SKM-1 treated with dmso at 0.1 percent for 144 hours (cell line): Measurements from ENCODE around the gene MROH2A.

Experiments
- DNase-seq: peaks from one replicate; lab custom pipeline; 2025; ENCODE audit not compliant: unreplicated experiment; lab: John Stamatoyannopoulos, UW

The MROH2A gene

DNA sequence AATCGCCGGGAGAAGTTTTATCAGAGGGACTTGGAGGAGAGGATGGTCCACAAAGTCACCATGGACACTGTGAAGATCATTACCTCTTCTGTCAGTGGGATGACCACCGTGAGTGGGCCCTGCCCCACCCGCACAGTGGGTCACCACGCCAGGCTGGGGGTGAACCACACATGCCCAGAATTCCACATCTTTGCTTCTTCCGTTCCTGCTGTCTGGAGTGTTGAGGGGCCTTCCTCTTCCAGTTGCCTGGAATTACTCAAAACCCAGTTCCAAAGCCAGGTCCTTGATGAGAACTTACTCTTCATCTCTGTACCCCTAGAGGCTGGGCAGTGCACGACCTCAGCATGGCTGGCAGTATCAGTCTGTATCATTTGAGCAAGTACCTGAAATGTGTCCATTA lies 22.1 kb downstream of the MROH2A start:
- no peak for DNase-seq

DNA sequence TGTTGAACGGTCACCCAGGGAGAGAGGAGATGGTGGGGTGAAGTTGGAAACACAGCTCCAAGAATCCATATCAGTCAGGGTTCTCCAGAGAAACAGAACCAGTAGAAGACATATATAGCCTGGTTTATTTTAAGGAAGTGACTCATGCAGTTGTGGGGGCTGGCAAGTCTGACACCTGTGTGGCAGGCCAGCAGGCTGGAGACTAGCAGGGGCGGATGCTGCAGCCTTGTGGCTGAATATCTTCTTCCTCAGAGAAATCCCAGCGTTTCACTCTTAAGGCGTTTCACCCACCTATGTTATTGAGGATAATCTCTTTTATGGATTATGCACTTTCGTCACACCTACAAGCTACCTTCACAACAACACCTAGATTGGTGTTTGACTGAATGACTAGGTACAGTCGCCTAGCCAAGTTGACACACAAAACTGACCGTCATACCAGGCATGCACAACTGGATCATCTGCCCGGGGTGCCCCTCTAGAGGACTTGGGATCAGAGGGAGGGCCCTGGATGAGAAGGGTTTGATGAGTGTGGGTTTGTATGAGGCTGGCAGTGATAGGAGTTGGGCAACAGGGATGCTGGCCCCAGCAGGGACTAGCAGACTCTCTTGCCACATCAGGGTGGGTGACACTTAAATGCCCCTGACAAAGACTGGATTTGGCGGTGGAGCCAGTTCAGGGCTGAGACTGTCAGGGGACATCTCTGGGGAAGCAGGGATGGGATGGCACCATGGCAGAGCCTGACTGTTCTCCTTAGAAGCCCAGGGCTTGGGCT lies 23.4 kb downstream of the MROH2A start:
- DNase-seq = no peak

DNA sequence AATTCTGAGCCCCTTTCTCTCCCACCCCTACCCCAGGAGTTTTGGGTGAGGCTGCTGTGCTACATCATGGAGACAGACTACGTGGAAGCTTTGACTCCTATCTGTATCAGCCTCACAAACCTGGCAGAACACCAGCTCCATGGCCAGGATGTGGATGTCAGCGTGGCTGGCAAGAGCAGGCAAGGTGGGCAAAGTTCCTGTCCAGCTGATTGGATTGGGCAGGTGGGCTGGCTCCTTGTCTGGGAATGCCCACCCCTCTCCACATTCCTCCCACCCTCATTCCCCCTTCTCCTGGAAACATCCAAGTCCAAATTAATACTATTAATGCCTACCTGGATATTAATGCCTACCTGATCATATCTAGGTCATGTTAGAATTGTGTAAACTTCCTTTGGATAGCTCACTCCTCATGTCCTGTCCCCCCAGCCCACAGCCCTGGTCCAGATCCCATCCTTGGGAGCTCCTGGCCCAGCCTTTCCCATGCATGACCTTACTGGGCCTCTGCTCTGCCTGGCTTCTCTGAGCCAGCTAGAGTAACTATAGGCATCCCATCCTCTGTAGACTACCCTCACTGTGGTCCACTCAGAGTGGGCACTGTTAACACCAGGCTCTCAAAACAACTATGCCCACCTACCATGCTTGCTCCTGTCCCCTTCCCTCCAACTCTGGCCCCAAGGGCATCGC lies 24.1 kb downstream of the MROH2A start:
- no peak for DNase-seq

DNA sequence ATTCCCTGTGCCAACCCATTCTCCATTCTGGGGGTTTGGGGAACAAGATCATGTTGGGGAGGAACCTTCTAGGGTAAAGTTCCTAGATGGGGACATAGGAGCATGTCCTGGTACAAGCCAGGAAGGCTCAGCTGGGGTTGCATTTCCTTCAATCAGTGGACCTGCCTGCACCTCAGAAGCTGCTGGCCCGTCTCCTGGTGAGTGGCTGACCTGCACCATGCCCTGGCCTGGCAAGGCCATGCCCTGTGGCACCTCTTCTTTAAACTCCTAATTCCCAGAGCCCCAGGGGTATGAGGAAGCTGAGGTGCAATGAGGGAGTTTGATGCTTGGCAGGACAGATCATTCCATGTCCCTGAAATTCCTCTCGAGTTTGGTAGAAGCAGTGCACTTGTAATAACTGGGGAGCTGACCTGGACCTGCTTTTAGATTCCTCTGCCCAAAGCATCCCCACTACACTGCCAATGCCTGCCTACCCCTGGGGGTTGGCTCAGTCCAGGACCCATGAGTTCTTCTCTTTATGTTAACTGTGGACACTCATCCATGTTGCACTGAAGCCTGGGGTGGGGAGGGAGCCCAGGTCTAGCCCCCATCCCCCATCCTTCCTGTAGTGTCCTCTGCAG lies 25.3 kb downstream of the MROH2A start:
- DNase-seq = no peak

DNA sequence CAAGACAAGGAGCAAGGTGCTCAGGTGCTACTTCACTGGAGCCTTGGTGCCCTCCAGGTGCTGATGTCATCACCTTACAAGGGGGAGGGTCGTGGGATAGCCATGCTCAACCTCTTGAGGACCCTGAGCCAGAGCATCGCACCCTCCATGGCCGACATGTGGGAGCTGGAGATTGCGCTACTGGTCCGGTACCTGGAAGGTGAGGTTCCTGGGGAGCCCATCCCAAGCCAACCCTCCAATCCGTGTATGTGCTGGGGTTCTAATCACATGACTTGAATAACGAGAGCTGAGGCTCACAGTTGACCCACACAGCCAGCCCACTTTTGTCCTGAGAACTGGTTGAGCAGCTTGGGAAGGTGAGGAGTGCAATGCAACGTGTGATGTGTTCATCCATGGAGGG lies 25.9 kb downstream of the MROH2A start:
- no peak for DNase-seq

DNA sequence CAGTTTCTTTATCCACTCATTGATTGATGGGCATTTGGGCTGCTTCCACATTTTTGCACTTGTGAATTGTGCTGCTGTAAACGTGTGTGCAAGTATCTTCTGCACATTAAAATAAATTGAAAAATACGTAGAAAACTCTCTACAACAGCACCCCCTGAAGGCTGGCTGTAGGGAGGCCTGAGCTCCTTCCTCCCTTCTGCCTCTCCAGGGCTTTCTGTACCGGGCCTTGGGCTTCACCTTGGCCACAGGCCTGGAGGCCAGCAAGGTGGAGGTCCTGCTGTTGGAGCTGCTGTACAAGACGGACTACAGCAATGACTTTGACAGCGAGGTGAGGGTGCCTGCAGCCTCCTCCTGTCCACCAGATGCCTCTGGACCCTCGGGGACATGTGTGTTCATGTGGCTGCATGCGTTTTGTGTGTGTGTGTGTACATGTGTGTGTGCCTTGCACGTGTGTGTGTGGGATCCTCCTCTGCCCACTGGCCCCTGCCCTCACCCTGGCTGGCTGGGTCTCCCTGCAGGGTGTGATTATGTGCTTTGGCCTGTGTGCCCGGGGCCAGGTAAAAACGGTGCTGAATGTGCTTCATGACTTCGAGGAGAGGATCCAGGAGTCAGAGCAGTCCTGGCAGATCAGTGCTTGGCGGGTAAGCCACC lies 29.2 kb downstream of the MROH2A start:
- no peak for DNase-seq

DNA sequence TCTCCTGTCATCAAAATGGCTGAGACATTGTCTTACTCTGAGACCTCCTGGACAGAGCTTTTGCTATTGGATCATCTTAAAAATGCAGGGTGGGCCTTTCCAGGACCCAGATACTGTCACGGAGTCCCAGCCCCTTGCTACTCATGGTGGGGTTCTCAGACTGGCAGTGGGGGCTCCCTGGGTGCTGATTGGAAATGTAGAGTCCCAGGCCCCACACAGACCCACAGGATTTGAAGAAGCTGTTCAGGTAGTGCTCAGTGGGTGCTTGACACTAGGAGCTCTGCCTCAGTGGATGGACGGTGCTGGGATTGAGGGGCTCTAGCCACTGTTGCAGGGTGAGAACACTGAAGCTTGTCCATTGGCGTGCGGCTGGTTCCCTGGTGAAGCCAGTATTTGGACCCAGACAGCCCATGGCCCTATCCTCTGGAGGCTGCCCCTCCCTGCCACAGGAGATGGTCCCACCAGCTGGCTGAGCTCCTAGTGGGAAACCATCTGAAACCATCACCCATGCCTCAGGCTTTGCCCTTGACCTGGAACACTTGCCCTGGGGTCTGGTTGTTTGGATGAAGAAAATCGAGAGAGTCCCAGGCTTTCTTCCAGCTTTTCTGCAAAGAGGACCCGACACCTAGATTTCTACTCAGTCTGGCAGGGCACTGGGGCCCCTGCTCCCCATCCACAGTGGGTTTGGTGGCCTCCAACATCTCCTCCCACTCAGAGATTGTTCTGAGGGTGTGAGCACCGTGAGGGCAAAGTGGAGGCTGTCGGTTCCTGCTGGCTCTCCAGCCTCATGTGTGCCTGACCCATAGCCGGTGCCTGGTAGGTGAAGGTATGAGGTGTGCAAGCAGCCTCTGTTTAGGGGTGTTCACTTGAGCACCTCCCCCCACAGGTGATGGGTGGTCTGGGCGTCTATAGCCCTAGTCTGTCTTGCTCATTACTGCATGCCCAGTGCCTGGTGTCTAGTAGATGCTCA lies 30.1 kb downstream of the MROH2A start:
- no peak for DNase-seq

DNA sequence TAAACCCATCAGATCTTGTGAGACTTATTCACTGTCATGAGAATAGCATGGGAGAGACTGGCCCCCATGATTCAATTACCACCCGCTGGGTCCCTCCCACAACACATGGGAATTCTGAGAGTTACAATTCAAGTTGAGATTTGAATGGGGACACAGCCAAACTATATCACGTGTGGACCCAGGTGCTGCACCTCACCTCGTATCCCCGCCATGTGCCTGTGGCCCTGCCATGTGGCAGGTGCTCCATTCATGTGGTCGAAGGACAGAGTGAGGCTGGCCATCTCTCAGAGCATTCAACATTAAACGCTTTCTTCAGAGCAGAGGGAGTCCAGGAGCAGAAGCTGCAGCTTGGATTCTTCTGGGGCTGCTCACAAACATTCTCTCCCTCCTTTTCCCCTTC lies 32.3 kb downstream of the MROH2A start:
- no peak for DNase-seq

DNA sequence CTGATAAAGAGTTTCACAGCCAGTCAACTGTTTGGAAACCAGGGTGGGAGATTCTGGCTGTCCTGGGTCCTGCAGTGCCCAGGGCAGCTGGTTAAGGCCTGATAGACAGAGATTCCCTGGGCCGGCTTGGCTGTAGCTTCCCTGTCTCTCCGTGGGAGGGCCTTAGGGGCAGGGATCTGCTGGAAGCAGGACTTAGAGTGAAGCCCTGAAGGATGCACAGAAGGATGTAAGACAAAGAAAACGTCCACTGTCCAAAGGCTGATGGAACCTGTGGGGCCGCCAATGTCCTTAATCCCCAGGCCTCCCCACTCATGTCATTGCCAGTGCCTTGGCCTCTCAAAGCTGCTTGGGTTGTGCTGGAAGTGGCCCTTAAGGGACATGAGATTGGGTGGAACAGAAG lies 33.0 kb downstream of the MROH2A start:
- no peak for DNase-seq

DNA sequence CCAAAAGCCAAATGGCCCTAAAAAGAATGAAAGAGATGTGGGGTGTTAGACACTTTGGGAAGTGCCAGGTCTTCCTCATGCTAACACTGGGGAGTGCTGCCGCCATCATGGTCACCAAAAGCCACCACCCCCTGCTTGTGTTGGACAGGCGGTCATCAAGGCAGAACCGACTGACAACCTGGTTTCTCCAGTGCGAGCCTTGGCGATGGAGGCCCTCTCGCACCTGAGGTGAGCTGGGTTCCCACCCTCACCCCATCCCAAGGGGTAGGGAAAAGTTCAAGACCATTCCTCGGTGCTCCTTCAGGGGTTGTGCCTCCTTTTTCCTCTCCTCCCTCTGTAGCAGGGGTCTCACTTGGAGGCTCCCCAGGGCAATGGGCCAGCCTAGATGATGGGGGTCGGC lies 33.6 kb downstream of the MROH2A start:
- DNase-seq = no peak

DNA sequence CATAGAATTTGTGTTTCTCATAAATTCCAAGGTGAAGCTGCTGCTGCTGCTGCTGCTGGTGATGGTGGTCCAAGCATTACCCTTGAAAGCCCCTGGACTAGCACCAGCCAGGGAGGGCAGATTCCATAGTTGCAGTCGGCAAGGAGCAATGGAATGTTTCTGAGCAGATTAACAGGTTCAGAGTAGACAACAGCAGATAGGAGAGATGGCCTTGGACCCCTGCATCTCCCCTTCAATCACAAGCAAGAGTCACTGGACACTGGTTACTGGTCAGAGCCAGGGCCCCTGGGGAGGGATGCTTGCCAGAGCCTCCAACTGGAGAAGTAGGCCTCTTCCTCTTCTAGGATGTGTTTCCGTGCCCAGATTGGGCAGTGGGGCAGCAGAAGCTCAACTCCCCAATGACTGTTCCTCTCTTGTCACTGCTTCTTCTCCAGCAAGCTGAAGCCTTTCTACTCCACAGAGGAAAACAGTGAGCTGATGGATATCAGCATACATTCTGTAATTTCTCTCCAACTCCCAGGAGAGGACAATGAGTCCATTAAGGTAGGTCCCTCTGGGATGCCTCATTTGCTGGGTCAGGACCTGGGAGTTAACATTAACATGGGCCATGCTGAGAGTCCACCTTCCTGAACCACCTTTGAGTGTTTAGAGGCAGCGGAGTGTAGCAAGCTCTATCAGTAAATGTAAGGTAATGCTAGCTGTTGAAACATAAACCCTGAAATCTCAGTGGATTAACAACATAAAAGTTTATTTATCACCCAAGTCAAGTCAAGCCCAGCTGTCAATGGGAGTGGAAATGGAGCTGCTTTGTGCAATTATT lies 35.3 kb downstream of the MROH2A start:
- DNase-seq = no peak

DNA sequence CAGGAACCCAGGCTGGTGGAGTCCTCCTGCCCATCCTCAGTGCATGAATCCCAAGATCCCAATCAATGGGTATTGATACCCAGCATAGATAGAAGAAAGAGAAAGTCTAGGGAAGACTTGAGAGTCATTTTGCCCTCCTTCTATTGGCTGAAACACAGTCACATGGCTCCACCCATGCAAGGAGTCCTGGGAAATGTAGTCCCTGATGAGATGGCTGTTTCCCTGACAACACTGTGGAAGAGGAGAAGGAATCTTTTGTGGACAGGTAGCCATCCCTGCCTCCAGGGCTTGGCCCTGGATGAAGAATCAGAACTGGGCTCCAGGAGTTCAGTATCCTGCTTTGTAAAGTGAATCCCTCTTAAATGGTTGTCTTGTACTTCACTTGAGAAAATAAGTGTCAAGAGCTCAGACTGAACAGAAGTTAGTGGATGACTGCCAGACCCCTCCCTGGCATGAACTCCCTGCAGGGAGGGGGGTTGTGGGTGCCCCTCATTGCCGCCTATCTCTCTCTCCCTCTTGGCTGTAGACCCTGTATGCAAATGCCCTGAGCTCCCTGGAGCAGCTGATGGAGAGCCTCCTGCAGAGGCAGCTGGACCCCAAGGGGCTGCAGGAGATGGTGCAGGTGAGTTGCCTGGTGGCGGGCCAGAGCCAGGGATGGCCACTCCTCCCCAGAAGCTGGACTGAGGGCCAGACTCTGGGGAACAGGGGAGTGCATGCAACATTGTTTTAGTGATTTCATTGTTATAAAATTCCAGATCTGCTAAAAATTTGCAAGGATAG lies 36.1 kb downstream of the MROH2A start:
- DNase-seq = no peak

DNA sequence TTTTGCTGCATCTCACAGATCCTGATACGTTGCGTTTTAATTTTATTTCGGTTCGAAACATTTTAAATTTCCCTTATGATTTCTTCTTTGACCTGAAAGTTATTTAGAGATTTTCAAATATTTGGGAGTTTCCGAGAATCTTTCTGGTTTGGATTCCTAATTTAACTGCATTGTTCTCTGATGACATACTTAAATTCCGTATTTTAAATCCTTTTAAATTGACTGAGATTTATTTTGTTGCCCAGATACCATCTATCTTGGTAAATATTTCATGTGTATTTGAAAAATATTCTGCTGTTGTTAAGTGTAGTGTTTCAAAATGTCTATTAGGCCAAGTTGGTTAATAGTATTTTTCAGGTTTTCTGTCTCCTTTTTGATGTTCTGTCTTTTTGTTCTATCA lies 37.7 kb downstream of the MROH2A start:
- DNase-seq = no peak

DNA sequence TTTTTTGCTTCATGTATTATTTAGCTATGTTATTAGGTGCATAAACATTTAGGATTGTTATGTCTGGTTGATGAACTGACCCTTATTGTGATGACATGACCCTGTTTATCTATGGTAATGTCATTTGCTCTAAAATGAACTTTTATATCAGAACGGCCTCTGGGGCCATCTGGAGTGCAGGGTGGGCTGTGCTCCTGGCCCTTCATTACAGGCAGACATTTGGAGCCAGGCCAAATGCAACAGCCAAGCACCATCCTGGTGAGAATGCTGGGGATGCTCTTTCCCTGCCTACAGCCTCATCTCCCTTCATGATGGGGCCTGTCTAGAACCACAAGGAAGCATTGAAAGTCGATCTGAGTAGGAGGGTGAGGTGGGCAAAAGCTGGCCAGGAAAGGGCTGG lies 38.2 kb downstream of the MROH2A start:
- no peak for DNase-seq

DNA sequence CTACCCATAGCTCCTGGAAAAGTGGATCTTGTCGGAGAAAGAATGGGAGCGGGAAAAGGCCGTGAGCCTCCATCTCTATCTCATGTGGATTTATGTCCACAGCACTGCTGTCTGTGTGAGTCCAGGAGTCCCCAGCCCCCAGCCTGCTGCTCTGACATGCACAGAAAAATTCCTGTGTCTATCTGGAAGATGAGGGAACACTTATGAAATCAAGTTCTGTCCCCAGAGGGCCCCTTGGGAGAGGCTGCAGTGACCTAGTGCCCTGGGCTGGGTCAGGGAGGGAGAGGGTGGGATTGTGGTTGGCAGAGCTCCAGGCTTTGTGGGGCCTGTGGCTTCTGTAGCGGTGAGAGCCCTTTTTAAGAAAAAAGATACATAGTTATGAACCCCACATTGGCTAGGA lies 38.6 kb downstream of the MROH2A start:
- no peak for DNase-seq

DNA sequence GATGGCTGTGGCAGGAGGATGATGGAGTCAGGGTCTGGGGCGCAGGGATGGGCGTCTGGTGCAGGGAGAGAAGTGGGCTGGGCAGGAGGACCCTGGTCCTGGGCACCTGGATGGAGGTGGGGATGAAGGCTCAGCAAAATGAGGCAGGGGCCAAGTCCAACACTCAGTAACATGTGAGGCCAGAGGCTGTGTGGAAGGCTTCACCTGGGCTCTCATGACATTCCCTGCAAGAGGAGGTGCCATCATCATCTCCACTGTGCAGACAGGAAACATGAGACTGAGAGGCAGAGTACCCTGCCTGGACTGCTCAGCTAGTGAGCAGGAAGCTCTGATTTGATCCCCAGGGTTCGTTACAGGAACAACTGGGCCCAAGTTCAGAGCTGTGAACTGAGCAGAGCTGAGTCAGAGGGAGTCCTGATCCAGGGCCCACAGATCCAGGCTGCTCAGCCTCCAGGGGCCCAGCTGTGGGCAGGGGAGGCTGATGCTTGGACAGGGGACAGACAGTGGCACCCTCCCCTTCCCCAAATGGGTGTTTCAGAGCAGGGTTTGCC lies 39.3 kb downstream of the MROH2A start:
- no peak for DNase-seq

DNA sequence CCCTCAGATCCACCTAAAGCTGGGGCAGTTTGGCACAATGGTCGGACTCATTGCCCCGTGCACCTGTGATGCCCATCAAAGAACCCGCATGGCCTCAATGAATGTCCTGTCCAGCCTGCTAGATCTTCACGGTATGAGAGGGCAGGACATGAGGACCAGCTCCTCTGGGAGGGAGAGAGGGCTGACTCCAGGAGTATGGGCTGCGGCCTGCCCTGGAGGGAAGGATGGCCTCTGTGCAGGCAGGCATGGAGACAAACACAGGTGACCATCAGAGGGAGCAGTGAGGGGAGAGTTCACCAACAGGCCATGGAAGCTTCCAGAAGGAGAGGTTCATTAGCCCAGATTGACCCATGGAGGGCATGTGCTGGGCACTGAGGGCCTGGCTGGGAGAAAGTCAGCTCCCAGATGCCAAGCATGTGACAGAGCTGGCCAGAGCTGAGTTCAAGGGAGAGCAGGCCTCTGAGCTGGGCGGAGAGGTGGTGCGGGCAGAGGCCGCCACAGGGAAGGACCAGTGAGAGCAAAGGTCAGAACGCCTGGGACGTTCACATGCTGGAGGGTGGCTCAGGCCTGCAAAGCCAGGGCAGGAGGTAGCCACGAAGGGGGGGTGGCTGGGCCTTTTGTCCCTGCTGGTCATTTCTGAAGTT lies 40.0 kb downstream of the MROH2A start:
- no peak for DNase-seq
